Stomach (tissue), 9 donors: ENCODE results near the gene PKP1. TPM values are rescaled to one million over a fixed set of nuclear protein-coding genes. Genes with fewer than 3 reads are reported as not detected.

Experiments
- DNase-seq, 2 donors: peaks; one replicate each; pipeline versions ENCODE4 v3.0.0 to v3.0.0-alpha.2; 2013 to 2019
- H3K27ac ChIP-seq, 5 donors: fragments of 200-600 bp in 4 of 5; sonication (generic) in 4 of 5; one replicate each; pipeline ENCODE4 v1.5.1; 2013 to 2019; ENCODE audit warnings: mild to moderate bottlenecking in 1 of 5, moderate library complexity in 1 of 5
- H3K27me3 ChIP-seq, 3 donors: fragments of 200-600 bp; sonication (generic); one replicate each; pipeline ENCODE4 v1.5.1; 2017 to 2019; ENCODE audit warnings: mixed run types in 1 of 3
- H3K36me3 ChIP-seq, 4 donors: fragments of 200-600 bp; sonication (generic); 1 replicate in 3 of 4; 2 replicates in 1 of 4; pipeline ENCODE4 v1.5.1; 2016 to 2019
- H3K4me1 ChIP-seq, 4 donors: fragments of 200-600 bp; sonication (generic); one replicate each; pipeline ENCODE4 v1.5.1; 2016 to 2019
- H3K4me3 ChIP-seq, 4 donors: fragments of 200-600 bp; sonication (generic) in 3 of 4; one replicate each; pipeline ENCODE4 v1.5.1; 2016 to 2019; ENCODE audit warnings: mild to moderate bottlenecking in 1 of 4
- H3K9me3 ChIP-seq, 4 donors: fragments of 200-600 bp; sonication (generic); one replicate each; pipeline ENCODE4 v1.5.1; 2016 to 2019
- EP300 ChIP-seq: sonication (generic); formaldehyde crosslinking; IDR thresholded peaks from one replicate; pipeline ENCODE4 v1.6.1; 2017; ENCODE audit warnings: antibody characterized with exemption
- POLR2A ChIP-seq, 4 donors: fragments of 450-650 bp; IDR thresholded peaks; one replicate each; pipeline ENCODE4 v1.6.1; 2016; ENCODE audit warnings: antibody characterized with exemption in 4 of 4, control low read depth in 2 of 4, mild to moderate bottlenecking in 1 of 4, moderate library complexity in 1 of 4
- POLR2AphosphoS5 ChIP-seq, 3 donors: sonication (generic); formaldehyde crosslinking; IDR thresholded peaks; one replicate each; pipeline ENCODE4 v1.6.1; 2016; ENCODE audit warnings: antibody characterized with exemption in 3 of 3
- WGBS, 5 donors: extraction: QIAGEN DNeasy Blood & Tissue Kit in 3 of 5; methylation state at CpG; one replicate each; pipeline versions ENCODE4 v1.1.5 to v1.1.7; 2013 to 2018; 5-methylcytosine and 5-hydroxymethylcytosine counted together
- intact Hi-C: fragments of 100-400 bp; cut with DNase I; formaldehyde crosslinking; loops from one replicate; pipeline ENCODE4 v1.15.1; 2023; ENCODE audit warnings: low total_unique reads
- polyA plus RNA-seq, 3 donors: library from polyadenylated mRNA; stranded (reverse); fragments of 200-250 nt; gene quantifications; one replicate each; pipeline ENCODE4 v1.2.3, GENCODE V29; 2013
- total RNA-seq, 5 donors: library from RNA; depleted of rRNA; stranded (reverse); fragments of >200 nt; gene quantifications; one replicate each; pipeline versions ENCODE4 v1.1.0 to v1.2.3, GENCODE V29; 2014 to 2016
- TF ChIP-seq, protein P1 (sequence below), 7 experiments: fragments of 450-650 bp in 4 of 7; fragments of 200-600 bp in 3 of 7; sonication (generic) in 3 of 7; IDR thresholded peaks; one replicate each; pipeline ENCODE4 v1.5.1; 2016 to 2019; ENCODE audit warnings: antibody characterized with exemption in 7 of 7, control low read depth in 2 of 7, mild to moderate bottlenecking in 1 of 7
- donor health status: healthy with polysubstance abuse.
- donor health status: Bipolar disorder and iron deficiency.
- donor health status: healthy.

The PKP1 gene
- total and polyA plus RNA-seq, 8 donors, result under 0.01 to 42.2 (median 0.40) TPM; not detected in 2

GRCh38 chr1:201300641-201301040, 17.3 kb downstream of the PKP1 start:
- WGBS, 5 donors, result 63 to 89% (median 67%) methylated on average over 4 of the region's 4 CpGs

GRCh38 chr1:201302163-201303152, 19.2 kb downstream of the PKP1 start:
- peaks cover 0 to 11% (median 2%) of the 10 kb centered on the region in 4 donors for H3K4me1 ChIP-seq
- peak in 1 of 2 donors; percentile 34 for DNase-seq
- intact Hi-C loops, result no loop called here
- TF ChIP-seq POLR2A (IDR thresholded peaks at IDR 0.05) (no peak), POLR2AphosphoS5 (IDR thresholded peaks at IDR 0.05) (no peak), EP300 (no peak)
- TF ChIP-seq, protein P1, sequence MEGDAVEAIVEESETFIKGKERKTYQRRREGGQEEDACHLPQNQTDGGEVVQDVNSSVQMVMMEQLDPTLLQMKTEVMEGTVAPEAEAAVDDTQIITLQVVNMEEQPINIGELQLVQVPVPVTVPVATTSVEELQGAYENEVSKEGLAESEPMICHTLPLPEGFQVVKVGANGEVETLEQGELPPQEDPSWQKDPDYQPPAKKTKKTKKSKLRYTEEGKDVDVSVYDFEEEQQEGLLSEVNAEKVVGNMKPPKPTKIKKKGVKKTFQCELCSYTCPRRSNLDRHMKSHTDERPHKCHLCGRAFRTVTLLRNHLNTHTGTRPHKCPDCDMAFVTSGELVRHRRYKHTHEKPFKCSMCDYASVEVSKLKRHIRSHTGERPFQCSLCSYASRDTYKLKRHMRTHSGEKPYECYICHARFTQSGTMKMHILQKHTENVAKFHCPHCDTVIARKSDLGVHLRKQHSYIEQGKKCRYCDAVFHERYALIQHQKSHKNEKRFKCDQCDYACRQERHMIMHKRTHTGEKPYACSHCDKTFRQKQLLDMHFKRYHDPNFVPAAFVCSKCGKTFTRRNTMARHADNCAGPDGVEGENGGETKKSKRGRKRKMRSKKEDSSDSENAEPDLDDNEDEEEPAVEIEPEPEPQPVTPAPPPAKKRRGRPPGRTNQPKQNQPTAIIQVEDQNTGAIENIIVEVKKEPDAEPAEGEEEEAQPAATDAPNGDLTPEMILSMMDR (IDR thresholded peaks at IDR 0.05), result no peak
- no peak overlapping the region for H3K4me3 ChIP-seq
- 61 to 67% (median 65%) methylated on average over 20 of the region's 20 CpGs for WGBS, 5 donors
- no peaks in the 10 kb centered on the region for H3K36me3 ChIP-seq
- H3K9me3 ChIP-seq, result no peaks in the 10 kb centered on the region
- no peak overlapping the region for H3K27ac ChIP-seq
- peaks cover 0 to 52% (median 0%) of the 10 kb centered on the region in 3 donors for H3K27me3 ChIP-seq

More at GRCh38 chr1:201300641-201301040, 17.3 kb downstream of the PKP1 start:
- TF ChIP-seq POLR2AphosphoS5 (IDR thresholded peaks at IDR 0.05), result no peak
- TF ChIP-seq, protein P1 (IDR thresholded peaks at IDR 0.05), result no peak
- no peak for TF ChIP-seq EP300
- TF ChIP-seq POLR2A (IDR thresholded peaks at IDR 0.05), result no peak
- DNase-seq, result no peak
- Histone ChIP-seq H3K9me3 (no peaks in the 10 kb centered on the region), H3K4me3 (no peak overlapping the region), H3K4me1 (peaks cover 0 to 9% (median 2%) of the 10 kb centered on the region in 4 donors), H3K27ac (no peak overlapping the region), H3K27me3 (peaks cover 0 to 45% (median 0%) of the 10 kb centered on the region in 3 donors), H3K36me3 (no peaks in the 10 kb centered on the region)
- intact Hi-C loops, result no loop called here

GRCh38 chr1:201304126-201304525, 20.8 kb downstream of the PKP1 start:
- H3K36me3 ChIP-seq, result no peaks in the 10 kb centered on the region

GRCh38 chr1:201305815-201306214, 22.5 kb downstream of the PKP1 start:
- H3K9me3 ChIP-seq, result no peaks in the 10 kb centered on the region
- no peak for DNase-seq
- 67 to 84% (median 74%) methylated on average over 5 of the region's 5 CpGs for WGBS, 5 donors
- H3K27me3 ChIP-seq, result peaks cover 0 to 68% (median 8%) of the 10 kb centered on the region in 3 donors
- TF ChIP-seq POLR2AphosphoS5 (IDR thresholded peaks at IDR 0.05) (no peak), POLR2A (IDR thresholded peaks at IDR 0.05) (no peak), EP300 (no peak)
- TF ChIP-seq, protein P1 (IDR thresholded peaks at IDR 0.05), result no peak
- peaks cover 10 to 18% (median 13%) of the 10 kb centered on the region in 4 donors for H3K4me1 ChIP-seq
- no peak overlapping the region for H3K4me3 ChIP-seq
- intact Hi-C loops, result no loop called here
- no peaks in the 10 kb centered on the region for H3K36me3 ChIP-seq
- H3K27ac ChIP-seq, result no peak overlapping the region

More at GRCh38 chr1:201304126-201304525, 20.8 kb downstream of the PKP1 start:
- 68 to 87% (median 72%) methylated on average over 3 of the region's 3 CpGs for WGBS, 5 donors
- H3K27ac ChIP-seq, result no peak overlapping the region
- H3K4me1 ChIP-seq, result peaks cover under 1 to 15% (median 11%) of the 10 kb centered on the region in 4 donors
- no peaks in the 10 kb centered on the region for H3K9me3 ChIP-seq
- H3K27me3 ChIP-seq, result peaks cover 0 to 56% (median 0%) of the 10 kb centered on the region in 3 donors
- no peak overlapping the region for H3K4me3 ChIP-seq
- DNase-seq, result no peak
- intact Hi-C loops, result no loop called here
- TF ChIP-seq, protein P1 (IDR thresholded peaks at IDR 0.05), result no peak
- TF ChIP-seq POLR2A (IDR thresholded peaks at IDR 0.05) (no peak), POLR2AphosphoS5 (IDR thresholded peaks at IDR 0.05) (no peak), EP300 (no peak)
